ENCODE measurements around the gene CFTR. TPM values are rescaled to one million over a fixed set of nuclear protein-coding genes. Genes with fewer than 3 reads are reported as not detected.

CFTR gene
- total RNA-seq, 4 donors from 2014 or later: not detected

DNA sequence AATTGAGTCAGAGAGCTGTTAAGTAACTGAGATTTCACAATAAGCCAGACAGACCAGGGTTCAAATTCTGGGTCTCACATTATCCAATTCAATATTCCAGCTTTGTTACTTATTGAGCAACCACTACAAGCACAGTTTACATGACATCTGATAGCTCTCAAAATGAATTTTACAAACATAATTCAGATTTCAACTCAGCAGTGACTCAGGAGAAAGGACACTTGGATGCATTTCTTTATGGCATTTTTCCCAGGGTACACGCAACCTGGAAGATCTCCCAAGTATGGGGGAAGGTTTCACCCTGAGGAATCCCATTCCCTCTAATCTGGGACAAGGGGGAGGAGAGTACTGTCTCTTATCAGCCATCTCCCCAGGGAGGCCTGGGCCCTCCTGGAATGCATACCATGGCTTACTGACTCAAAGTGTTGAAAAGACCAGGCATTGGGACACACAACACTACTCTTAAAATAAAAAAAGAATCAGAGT is 102.4 kb downstream of the CFTR start:
- TF ChIP-seq POLR2AphosphoS5 (IDR thresholded peaks at IDR 0.05): peak in 1 of 2 donors; percentile 57
- no peak for TF ChIP-seq EP300 (IDR thresholded peaks at IDR 0.05)
- Histone ChIP-seq H3K4me3 (no peak overlapping the region), H3K36me3 (no peaks in the 10 kb centered on the region), H3K4me1 (peaks cover 0 to 14% (median 7%) of the 10 kb centered on the region in 4 donors), H3K27ac (replicated peaks in 1 of 4) (peak overlapping the region in 3 of 4 donors; percentile 24 to 36 (median 28)), H3K9me3 (no peaks in the 10 kb centered on the region), H3K27me3 (no peaks in the 10 kb centered on the region)
- 10% methylated on average over 1 of the region's 1 CpG for WGBS
- intact Hi-C loops (cut with DNase I): no loop called here
- no peak for DNase-seq (ENCODE audit: extremely low spot score)

DNA sequence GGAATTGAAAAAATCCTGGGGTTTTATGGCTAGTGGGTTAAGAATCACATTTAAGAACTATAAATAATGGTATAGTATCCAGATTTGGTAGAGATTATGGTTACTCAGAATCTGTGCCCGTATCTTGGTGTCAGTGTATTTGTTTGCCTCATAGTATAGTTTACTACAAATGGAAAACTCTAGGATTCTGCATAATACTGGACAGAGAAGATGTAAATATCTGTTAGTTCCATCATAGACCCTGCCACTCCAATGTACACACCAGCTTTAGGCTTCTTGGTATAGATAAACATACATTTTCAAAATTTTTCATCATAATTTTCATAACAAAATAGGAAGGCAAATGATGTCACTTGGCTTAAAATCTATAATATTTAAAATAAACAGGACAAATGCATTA is 108.1 kb downstream of the CFTR start:
- Histone ChIP-seq H3K4me1 (no peaks in the 10 kb centered on the region), H3K36me3 (no peaks in the 10 kb centered on the region), H3K4me3 (no peak overlapping the region), H3K27me3 (no peaks in the 10 kb centered on the region), H3K27ac (replicated peaks in 1 of 4) (no peak overlapping the region), H3K9me3 (no peaks in the 10 kb centered on the region)
- intact Hi-C loops (cut with DNase I): no loop called here
- no peak for TF ChIP-seq EP300 (IDR thresholded peaks at IDR 0.05)
- WGBS: 76% methylated on average over 1 of the region's 1 CpG
- DNase-seq (ENCODE audit: extremely low spot score): no peak

DNA sequence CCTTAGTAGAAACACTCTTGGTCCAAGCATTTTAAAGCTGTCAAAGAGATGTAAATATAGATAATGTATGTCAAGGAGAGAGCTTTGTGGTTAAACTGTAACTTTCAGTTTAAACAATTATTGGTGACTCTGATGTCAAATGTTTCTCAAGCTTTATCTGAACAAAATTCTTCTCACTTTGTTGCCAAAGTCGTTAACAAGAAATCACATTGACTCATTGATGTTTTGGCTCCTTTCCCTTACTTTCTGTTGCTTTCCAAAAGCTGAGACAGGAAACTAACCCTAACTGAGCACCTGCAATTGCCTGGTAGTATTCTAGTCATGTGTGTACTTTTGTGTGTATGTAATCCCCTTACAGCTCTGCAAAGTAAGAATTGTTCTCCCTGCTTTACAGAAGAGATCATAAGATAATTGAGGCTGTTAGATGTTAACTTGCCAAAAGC is 108.5 kb downstream of the CFTR start:
- Histone ChIP-seq H3K36me3 (no peaks in the 10 kb centered on the region), H3K27ac (replicated peaks in 1 of 4) (no peak overlapping the region), H3K9me3 (no peaks in the 10 kb centered on the region), H3K27me3 (no peaks in the 10 kb centered on the region), H3K4me1 (no peaks in the 10 kb centered on the region), H3K4me3 (no peak overlapping the region)
- 24% methylated on average over 1 of the region's 1 CpG for WGBS
- intact Hi-C loops (cut with DNase I): no loop called here
- DNase-seq (ENCODE audit: extremely low spot score): no peak
- no peak for TF ChIP-seq EP300 (IDR thresholded peaks at IDR 0.05)
- no peak for TF ChIP-seq POLR2A (IDR thresholded peaks at IDR 0.05; ENCODE audit: low read depth)
- TF ChIP-seq POLR2AphosphoS5 (IDR thresholded peaks at IDR 0.05): no peak

DNA sequence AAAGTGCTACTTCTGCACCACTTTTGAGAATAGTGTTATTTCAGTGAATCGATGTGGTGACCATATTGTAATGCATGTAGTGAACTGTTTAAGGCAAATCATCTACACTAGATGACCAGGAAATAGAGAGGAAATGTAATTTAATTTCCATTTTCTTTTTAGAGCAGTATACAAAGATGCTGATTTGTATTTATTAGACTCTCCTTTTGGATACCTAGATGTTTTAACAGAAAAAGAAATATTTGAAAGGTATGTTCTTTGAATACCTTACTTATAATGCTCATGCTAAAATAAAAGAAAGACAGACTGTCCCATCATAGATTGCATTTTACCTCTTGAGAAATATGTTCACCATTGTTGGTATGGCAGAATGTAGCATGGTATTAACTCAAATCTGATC is 110.4 kb downstream of the CFTR start:
- no peaks in the 10 kb centered on the region for H3K9me3 ChIP-seq
- no peaks in the 10 kb centered on the region for H3K36me3 ChIP-seq
- WGBS: 93% methylated on average over 1 of the region's 1 CpG
- intact Hi-C loops (cut with DNase I): no loop called here
- H3K27ac ChIP-seq (replicated peaks in 1 of 4): no peak overlapping the region
- no peak for DNase-seq (ENCODE audit: extremely low spot score)
- H3K4me1 ChIP-seq: no peaks in the 10 kb centered on the region
- no peaks in the 10 kb centered on the region for H3K27me3 ChIP-seq
- no peak overlapping the region for H3K4me3 ChIP-seq
- no peak for TF ChIP-seq EP300 (IDR thresholded peaks at IDR 0.05)
- TF ChIP-seq POLR2A (IDR thresholded peaks at IDR 0.05; ENCODE audit: low read depth): no peak
- no peak for TF ChIP-seq POLR2AphosphoS5 (IDR thresholded peaks at IDR 0.05)
- TF ChIP-seq, protein P1, sequence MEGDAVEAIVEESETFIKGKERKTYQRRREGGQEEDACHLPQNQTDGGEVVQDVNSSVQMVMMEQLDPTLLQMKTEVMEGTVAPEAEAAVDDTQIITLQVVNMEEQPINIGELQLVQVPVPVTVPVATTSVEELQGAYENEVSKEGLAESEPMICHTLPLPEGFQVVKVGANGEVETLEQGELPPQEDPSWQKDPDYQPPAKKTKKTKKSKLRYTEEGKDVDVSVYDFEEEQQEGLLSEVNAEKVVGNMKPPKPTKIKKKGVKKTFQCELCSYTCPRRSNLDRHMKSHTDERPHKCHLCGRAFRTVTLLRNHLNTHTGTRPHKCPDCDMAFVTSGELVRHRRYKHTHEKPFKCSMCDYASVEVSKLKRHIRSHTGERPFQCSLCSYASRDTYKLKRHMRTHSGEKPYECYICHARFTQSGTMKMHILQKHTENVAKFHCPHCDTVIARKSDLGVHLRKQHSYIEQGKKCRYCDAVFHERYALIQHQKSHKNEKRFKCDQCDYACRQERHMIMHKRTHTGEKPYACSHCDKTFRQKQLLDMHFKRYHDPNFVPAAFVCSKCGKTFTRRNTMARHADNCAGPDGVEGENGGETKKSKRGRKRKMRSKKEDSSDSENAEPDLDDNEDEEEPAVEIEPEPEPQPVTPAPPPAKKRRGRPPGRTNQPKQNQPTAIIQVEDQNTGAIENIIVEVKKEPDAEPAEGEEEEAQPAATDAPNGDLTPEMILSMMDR (IDR thresholded peaks at IDR 0.05): no peak

DNA sequence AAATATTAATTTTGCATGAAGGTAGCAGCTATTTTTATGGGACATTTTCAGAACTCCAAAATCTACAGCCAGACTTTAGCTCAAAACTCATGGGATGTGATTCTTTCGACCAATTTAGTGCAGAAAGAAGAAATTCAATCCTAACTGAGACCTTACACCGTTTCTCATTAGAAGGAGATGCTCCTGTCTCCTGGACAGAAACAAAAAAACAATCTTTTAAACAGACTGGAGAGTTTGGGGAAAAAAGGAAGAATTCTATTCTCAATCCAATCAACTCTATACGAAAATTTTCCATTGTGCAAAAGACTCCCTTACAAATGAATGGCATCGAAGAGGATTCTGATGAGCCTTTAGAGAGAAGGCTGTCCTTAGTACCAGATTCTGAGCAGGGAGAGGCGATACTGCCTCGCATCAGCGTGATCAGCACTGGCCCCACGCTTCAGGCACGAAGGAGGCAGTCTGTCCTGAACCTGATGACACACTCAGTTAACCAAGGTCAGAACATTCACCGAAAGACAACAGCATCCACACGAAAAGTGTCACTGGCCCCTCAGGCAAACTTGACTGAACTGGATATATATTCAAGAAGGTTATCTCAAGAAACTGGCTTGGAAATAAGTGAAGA is 112.3 kb downstream of the CFTR start:
- H3K27me3 ChIP-seq: no peaks in the 10 kb centered on the region
- H3K27ac ChIP-seq (replicated peaks in 1 of 4): no peak overlapping the region
- no peaks in the 10 kb centered on the region for H3K36me3 ChIP-seq
- no peak for DNase-seq (ENCODE audit: extremely low spot score)
- intact Hi-C loops (cut with DNase I): no loop called here
- 79% methylated on average over 10 of the region's 11 CpGs for WGBS
- no peaks in the 10 kb centered on the region for H3K4me1 ChIP-seq
- H3K4me3 ChIP-seq: no peak overlapping the region
- no peaks in the 10 kb centered on the region for H3K9me3 ChIP-seq
- TF ChIP-seq, protein P1 (IDR thresholded peaks at IDR 0.05): no peak
- TF ChIP-seq POLR2A (IDR thresholded peaks at IDR 0.05; ENCODE audit: low read depth) (no peak), EP300 (IDR thresholded peaks at IDR 0.05) (no peak), POLR2AphosphoS5 (IDR thresholded peaks at IDR 0.05) (no peak)

DNA sequence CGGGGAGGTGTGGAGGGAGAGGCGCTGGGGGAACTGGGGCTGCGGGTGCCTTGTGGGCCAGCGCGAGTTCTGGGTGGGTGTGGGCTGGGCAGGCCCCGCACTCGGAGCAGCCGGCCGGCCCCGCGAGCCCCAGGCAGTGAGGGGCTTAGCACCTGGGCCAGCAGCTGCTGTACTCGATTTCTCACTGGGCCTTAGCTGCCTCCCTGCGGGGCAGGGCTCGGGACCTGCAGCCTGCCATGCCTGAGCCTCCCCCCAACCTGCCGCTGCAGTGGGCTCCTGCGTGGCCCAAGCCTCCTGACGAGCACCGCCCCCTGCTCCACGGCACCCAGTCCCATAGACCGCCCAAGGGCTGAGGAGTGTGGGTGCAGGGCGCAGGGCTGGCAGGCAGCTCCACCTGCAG is 116.3 kb downstream of the CFTR start:
- WGBS: 86% methylated on average over 14 of the region's 21 CpGs
- peaks cover 0 to 5% (median 0%) of the 10 kb centered on the region in 4 donors for H3K4me1 ChIP-seq
- H3K27me3 ChIP-seq: no peaks in the 10 kb centered on the region
- DNase-seq (ENCODE audit: extremely low spot score): no peak
- H3K4me3 ChIP-seq: no peak overlapping the region
- intact Hi-C loops (cut with DNase I): no loop called here
- no peaks in the 10 kb centered on the region for H3K9me3 ChIP-seq
- TF ChIP-seq EP300 (IDR thresholded peaks at IDR 0.05): no peak
- TF ChIP-seq POLR2AphosphoS5 (IDR thresholded peaks at IDR 0.05): no peak
- TF ChIP-seq, protein P1 (IDR thresholded peaks at IDR 0.05): no peak
- TF ChIP-seq POLR2A (IDR thresholded peaks at IDR 0.05; ENCODE audit: low read depth): no peak
- H3K27ac ChIP-seq (replicated peaks in 1 of 4): no peak overlapping the region
- H3K36me3 ChIP-seq: no peaks in the 10 kb centered on the region

All from esophagus muscularis mucosa (tissue), 4 donors.